HG02798 (cell line): Measurements from ENCODE around the gene ANO10.

Source experiments
- ATAC-seq: cut with Tn5 transposase; IDR thresholded peaks from one replicate; pipeline ENCODE4 v1.9.1; 2021; ENCODE audit warnings: mild to moderate bottlenecking; ENCODE audit not compliant: unreplicated experiment, poor library complexity

The ANO10 gene

DNA sequence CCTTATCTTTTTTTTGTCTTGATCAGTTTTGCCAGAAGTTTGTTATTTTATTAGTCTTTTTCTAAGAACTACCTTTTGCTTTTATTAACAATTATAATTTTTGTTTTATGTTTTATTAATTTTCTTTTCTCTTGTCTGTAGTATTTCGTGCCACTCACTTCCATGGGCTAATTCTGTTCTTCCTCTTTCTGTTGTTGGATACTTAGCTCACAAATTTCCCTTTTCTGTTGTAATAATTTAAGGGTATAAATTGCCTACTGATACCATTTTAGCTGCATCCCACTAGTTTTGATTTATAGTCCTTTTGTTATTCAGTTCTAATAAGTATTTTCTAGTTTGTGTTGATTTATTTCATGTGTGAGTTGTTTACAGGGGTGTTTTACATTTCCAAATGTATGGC lies 286.8 kb downstream of the ANO10 start:
- no peak for ATAC-seq

DNA sequence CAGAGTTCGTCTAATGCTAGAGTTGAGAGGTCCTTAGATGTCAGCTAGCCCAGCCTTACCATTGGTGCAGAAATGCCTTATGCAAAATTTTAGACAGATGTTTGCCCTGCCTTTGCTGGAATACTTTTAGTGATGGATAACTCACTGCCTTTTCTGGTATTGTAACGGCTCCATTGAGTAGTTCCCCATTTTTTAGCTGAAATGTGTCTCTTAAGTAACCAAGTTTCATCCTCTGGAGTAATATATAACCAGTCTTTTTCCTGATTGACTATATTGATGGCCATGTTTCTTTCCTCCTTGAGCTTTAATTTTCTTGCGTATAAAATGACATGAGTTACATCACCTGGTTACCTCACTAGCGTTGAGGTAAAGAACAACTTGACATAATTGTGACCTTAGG lies 290.4 kb downstream of the ANO10 start:
- no peak for ATAC-seq

DNA sequence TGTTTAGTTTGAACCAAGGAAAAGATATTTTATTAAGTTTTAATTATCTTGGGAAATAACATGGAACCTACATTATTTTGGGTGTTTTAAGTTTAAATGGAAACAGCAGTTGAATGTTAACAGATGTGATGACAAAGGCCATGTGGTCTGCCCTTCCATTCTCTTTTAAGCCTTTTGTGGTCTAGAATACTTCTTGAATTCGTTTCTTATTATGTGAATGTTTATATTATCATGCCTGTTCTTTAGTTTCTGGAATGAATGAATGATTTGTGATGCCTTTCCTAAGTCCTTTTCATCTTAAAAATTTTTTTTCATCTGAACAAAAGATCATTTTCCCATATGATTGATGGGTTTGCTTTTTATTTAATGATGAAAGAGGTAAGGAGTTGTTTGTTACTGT lies 290.8 kb downstream of the ANO10 start:
- no peak for ATAC-seq

DNA sequence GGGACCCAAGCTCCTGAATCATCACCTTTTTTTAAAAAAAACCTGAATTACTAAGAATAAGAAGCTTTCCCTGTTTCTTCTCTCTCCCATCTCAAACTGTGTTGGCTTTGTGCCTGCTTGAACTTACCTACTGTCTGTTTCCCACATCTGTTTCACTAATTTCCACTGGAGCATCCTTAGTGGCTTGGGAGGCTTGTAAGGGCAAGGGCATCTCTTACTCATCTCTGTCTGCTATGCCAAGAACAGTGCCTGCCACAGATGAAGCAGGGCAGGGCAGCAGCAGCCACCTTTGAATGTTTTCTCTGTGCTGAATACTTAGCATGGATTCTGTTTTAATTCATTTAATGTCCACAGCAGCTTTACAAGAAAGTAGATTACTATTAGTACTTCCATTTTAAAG lies 293.2 kb downstream of the ANO10 start:
- ATAC-seq, result no peak

DNA sequence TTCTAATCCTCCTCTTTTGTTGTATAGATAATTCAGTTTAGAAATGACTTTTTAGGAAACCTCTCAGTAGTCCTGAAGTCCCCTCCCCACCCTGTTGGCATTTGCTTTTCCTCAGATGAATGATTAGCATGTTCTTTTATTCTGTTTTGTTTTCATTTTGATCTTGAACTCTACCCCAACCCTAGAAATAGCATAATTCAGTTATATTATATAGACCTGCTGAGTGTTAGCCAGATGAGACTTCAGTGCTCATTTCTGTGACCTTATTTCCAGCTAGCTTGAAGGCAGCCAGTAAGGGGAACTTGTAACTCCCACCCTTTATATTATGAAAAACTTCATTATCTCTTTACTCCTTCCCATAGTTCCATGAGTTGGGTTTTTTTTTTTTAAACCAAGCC lies 294.2 kb downstream of the ANO10 start:
- ATAC-seq, result no peak

DNA sequence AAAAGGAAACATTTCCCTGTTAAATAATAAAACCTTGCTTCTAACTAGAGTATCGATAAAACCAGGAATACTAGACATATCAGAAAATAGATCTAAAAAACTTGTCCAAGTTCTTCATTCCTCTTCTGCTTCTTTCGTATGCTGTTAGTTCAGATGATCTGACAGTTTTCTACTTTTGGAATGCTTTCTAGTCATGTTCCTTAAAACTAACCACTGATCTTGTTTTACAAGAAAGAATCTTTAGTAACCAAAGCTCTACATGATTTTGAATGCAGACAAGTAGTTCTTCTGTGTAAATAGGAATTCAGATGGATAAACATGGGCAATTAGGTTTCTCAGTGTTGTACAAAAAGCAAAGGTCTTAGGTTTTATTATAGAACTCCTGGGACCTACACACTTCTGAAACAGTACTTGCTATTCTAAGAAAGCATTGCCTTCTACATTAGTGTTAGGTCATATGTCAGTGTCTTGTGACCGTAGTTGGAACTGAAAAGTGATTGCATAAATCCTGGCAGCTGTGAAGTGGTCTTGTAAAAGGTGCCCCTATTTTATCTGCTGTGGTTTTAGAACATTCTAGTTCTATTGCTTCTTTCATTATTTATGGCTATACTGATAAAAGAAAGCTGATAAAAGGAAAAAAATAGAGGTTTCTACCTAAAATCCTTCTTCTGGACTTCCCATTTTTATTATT lies 294.8 kb downstream of the ANO10 start:
- no peak for ATAC-seq

DNA sequence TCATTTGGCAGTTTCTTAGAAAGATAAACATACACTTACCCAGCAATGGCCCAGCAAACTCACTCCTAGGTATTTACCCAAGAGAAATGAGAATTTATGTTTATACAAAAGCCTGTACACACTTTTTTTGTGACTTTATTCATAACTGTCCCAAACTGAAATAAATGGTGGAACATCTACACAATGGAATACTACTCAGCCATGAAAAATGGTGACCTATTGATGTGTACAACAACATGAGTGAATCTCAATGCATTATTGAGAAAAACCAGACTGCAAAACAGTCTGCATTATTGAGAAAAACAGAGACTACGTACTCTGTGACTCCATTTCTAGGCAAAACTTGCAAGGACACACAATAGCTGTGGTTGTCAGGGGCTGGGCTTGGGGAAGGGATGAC lies 298.3 kb downstream of the ANO10 start:
- no peak for ATAC-seq

DNA sequence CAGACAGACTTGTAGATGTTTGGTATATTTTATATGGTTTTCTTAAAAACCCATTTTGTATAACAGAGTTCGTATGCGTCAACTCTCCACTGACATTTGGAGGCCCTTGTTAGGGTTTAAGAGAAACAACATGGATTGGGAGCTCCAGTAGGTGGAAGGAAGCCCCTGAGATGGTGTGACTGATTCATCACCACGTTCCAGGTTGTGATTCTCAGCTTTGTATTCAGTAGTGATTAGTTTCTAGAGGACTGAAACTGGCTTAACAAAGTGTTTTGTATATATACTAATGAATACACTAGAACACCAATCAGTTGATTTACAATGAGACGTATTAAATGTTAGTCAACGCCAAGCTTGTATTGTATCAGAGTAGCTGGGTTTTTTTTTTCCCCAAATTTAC lies 301.5 kb downstream of the ANO10 start:
- ATAC-seq, result no peak

DNA sequence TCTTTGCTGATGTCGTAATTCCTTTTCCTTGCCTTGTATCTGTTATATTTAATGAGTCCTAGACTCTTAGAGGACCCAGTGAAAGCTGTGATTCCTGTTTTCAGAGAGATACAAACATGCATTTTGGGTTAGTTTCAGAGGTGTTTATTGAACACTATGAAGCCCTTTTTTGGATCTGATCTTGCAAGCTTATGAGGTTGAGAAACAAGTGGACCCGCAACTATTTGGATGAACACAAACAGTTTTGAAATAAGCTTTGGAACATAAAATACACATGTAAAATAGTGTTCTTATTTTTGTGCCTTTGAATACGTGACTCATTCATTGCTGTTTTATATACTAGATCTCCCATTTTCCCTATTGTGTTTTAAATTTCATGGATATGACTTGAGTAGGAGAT lies 302.0 kb downstream of the ANO10 start:
- no peak for ATAC-seq

DNA sequence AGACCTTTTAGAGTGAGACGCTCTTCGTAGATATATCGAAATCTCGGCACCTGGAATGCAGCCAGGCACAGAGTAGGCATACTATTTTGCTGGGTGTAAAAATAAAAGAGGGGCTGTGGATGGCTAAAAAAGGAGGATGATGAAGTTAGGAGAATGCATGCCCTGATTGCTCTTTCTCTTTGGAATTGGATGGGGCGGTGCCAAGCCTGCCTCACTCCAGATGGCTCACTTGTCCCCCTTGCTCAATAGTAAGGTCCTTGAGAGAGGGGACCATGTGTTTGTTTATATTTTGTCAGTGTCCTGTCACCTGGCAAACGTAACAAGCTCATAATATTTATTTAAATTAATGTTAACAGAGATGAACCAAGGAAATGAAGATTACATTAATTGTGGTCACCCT lies 302.4 kb downstream of the ANO10 start:
- no peak for ATAC-seq

DNA sequence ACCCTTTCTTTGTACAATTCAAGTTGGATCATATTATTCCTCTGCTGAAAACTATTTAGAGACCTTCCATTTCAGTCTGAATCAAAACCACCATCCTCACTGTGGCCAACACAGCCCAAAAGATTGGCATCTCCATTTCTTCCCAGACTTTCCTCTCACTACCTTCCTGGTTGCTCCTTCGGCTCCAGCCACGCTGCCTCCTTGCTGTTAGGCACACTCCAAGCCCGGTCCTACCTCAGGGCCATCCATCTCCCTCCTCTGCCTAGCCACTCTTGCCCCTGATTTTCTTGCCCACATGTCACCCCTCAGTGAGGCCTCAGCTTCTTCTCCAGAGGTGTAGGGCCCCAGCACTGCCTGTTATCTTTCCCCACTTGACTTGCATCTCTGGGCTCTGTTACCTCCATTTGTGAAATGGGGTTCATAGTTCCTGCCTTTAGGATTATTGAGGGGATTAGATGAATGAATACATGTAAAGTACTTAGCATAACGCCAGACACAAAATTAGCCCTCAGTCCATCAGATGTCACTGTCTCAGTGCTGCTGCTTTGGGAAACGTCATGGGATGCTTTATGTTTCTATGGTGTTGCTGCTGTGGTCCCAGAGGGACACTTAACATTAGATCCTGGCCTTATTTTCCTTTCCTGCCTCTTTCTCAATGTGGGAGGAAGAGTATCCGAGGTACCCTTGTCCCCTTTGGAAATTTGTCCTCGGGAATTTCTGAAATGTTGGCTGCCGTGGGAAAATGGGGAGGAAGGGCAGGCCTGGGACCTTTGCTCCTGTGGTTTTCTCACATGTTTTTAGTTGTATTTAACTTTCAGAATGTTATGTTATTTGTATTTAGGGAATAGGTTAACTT lies 304.1 kb downstream of the ANO10 start:
- no peak for ATAC-seq

DNA sequence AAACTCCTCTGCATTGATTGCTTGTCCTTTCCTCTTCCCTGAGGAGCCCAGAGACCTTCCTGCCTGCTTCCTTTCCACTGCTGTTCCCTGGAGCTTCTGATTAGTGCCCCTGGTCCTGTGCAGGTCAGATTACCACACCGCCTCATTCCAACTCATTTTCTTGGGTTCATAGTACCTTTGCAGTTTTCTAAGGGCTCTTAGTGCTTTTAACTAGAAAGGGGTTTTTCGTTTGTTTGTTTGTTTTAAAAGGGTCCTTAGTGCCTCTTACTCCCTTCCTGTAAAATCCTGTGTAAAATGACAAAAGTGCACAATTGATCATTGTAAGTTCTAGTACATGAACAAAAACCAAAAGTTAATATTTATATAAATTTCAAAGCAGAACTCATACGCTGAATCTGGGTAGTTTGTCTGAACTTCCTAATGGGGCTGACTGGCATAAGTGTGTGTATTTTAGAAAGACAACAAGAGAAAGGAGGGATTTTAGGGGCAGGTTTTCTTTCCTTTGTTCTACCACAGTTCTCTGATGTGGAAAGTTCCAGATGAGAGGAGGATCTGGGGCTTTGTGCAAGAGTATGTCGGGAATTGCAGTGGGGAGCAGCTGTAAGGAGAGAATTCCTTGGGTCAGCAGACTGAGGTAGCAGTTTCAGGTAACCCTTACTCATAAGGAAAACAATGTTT lies 304.9 kb downstream of the ANO10 start:
- no peak for ATAC-seq
